GM19455 (cell line): Measurements from ENCODE around the gene TOPAZ1.

Source experiments
- ATAC-seq: cut with Tn5 transposase; IDR thresholded peaks from one replicate; pipeline ENCODE4 v1.9.1; 2021; ENCODE audit not compliant: unreplicated experiment

TOPAZ1 gene

GRCh38 chr3:44241706-44242105, at the start of gene TOPAZ1:
TOPAZ1 (plus strand) TSS chr3:44241886; CDS start chr3:44242054, 168 bp downstream.
- no peak for ATAC-seq

GRCh38 chr3:44198284-44199269, 43.1 kb upstream of the TOPAZ1 start:
- no peak for ATAC-seq

- ATAC-seq, result no peak
These were observed 35.4 kb upstream of the TOPAZ1 start for GRCh38 chr3:44206261-44206660.

GRCh38 chr3:44206862-44207652, 34.6 kb upstream of the TOPAZ1 start:
- ATAC-seq, result no peak

GRCh38 chr3:44208086-44208485, 33.6 kb upstream of the TOPAZ1 start:
- no peak for ATAC-seq

- ATAC-seq, result no peak
These were observed 33.1 kb upstream of the TOPAZ1 start for GRCh38 chr3:44208568-44208967.

GRCh38 chr3:44210967-44211366, 30.7 kb upstream of the TOPAZ1 start:
- no peak for ATAC-seq

GRCh38 chr3:44222337-44222736, 19.3 kb upstream of the TOPAZ1 start:
- ATAC-seq, result no peak

GRCh38 chr3:44223299-44223698, 18.4 kb upstream of the TOPAZ1 start:
- no peak for ATAC-seq

- ATAC-seq, result no peak
These were observed 17.6 kb upstream of the TOPAZ1 start for GRCh38 chr3:44224131-44224530.

GRCh38 chr3:44226573-44226972, 15.1 kb upstream of the TOPAZ1 start:
- no peak for ATAC-seq

GRCh38 chr3:44227632-44228031, 14.1 kb upstream of the TOPAZ1 start:
- no peak for ATAC-seq

- no peak for ATAC-seq
These were observed 12.8 kb upstream of the TOPAZ1 start for GRCh38 chr3:44228900-44229299.

GRCh38 chr3:44232407-44232806, 9.3 kb upstream of the TOPAZ1 start:
- ATAC-seq, result no peak

GRCh38 chr3:44234648-44235268, 6.9 kb upstream of the TOPAZ1 start:
- no peak for ATAC-seq

GRCh38 chr3:44235604-44236484, 5.8 kb upstream of the TOPAZ1 start:
- ATAC-seq, result peak; percentile 63

- no peak for ATAC-seq
These were observed 5.2 kb upstream of the TOPAZ1 start for GRCh38 chr3:44236485-44236908.

- no peak for ATAC-seq
These were observed 4.5 kb upstream of the TOPAZ1 start for GRCh38 chr3:44237161-44237560.

- no peak for ATAC-seq
These were observed 4.0 kb upstream of the TOPAZ1 start for GRCh38 chr3:44237665-44238064.

GRCh38 chr3:44238889-44239288, 2.8 kb upstream of the TOPAZ1 start:
- no peak for ATAC-seq
